Memory B cell (primary cell): ENCODE results near the gene IQUB.
"Not testable (repeated sequence)": the region's sequence is repeated elsewhere in the genome, so short reads cannot be mapped to it uniquely, and the experiment has no call there.

Experiments used
- ATAC-seq: fragments of 150-1000 bp; cut with Tn5 transposase; 2 replicates; pipeline ENCODE4 v1.10.0; 2021; ENCODE audit warnings: low read depth, mild to moderate bottlenecking, moderate library complexity
- DNase-seq, 2 donors: peaks; one replicate each; pipeline ENCODE4 v3.0.0; 2022; ENCODE audit warnings: low spot score in 2 of 2
- H3K27ac Mint-ChIP-seq: one replicate; pipeline ENCODE4 v1.8.0; 2022; ENCODE audit warnings: mild to moderate bottlenecking, moderate library complexity, mixed read lengths
- H3K27me3 Mint-ChIP-seq: one replicate; pipeline ENCODE4 v1.8.0; 2022; ENCODE audit warnings: mixed read lengths
- H3K36me3 Mint-ChIP-seq: one replicate; pipeline ENCODE4 v1.8.0; 2022; ENCODE audit warnings: mild to moderate bottlenecking, mixed read lengths
- H3K4me1 Mint-ChIP-seq: one replicate; pipeline ENCODE4 v1.8.0; 2022; ENCODE audit warnings: mixed read lengths
- H3K4me3 Mint-ChIP-seq: one replicate; pipeline ENCODE4 v1.8.0; 2022; ENCODE audit warnings: mild to moderate bottlenecking, moderate library complexity, mixed read lengths
- H3K9me3 Mint-ChIP-seq: one replicate; pipeline ENCODE4 v1.8.0; 2022; ENCODE audit warnings: mixed read lengths

IQUB gene

GRCh38 chr7:123492485-123492884 is 41.9 kb downstream of the IQUB start:
- Mint-ChIP-seq H3K9me3 (no peaks in the 10 kb centered on the region), H3K27me3 (peaks cover 1% of the 10 kb centered on the region), H3K36me3 (no peaks in the 10 kb centered on the region), H3K27ac (no peak overlapping the region), H3K4me3 (no peak overlapping the region), H3K4me1 (no peaks in the 10 kb centered on the region)
- ATAC-seq (peak; percentile 39), DNase-seq (no peak)

- no peak overlapping the region for H3K4me3 Mint-ChIP-seq
- H3K4me1 Mint-ChIP-seq: no peaks in the 10 kb centered on the region
Observed at GRCh38 chr7:123485721-123486120, 48.7 kb downstream of the IQUB start.

DNA sequence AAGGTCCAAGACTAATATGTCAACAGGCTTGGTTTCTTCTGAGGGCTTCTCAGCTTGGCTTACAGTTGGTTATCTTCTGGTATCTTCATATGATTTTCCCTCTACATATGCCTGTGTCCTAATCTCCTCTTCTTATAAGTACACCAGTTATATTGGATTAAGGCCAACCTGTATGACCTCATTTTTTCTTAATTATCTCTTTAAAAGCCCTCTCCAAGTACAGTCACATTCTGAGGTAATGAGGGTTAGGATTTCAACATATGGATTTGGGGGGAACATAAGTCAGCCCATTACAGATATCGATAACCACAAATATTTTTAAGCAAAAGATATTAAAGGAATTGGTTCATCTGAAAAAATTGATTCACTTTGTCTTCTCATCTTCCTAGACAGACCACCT is 49.2 kb downstream of the IQUB start:
- Mint-ChIP-seq H3K27me3 (peaks cover 6% of the 10 kb centered on the region), H3K27ac (no peak overlapping the region), H3K4me1 (no peaks in the 10 kb centered on the region), H3K9me3 (no peaks in the 10 kb centered on the region), H3K4me3 (no peak overlapping the region), H3K36me3 (no peaks in the 10 kb centered on the region)
- no peak for ATAC-seq
- DNase-seq: no peak

More at GRCh38 chr7:123485721-123486120, 48.7 kb downstream of the IQUB start:
- H3K27ac Mint-ChIP-seq: no peak overlapping the region
- H3K9me3 Mint-ChIP-seq: no peaks in the 10 kb centered on the region
- H3K36me3 Mint-ChIP-seq: no peaks in the 10 kb centered on the region
- ATAC-seq: no peak
- peaks cover 6% of the 10 kb centered on the region for H3K27me3 Mint-ChIP-seq
- DNase-seq: no peak

DNA sequence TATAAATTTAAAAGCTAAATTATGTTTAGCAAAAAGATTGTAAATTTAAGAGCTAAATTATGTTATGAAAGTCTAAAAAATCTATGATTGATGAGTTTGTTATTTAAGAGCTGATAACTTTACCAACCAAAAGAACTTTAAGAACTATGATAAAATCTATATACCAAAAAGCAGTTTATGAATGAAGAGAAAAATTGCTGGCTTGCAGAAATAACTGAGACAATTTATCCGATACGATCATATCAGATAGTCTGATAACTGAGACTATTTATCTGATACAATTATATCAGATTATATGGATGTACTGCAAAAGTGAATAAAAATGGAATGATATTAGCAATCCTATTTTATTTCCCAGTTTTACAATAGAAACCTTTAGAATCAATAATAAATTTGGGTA is 50.2 kb downstream of the IQUB start:
- Mint-ChIP-seq H3K4me1 (no peaks in the 10 kb centered on the region), H3K27ac (no peak overlapping the region), H3K4me3 (no peak overlapping the region), H3K27me3 (peaks cover 6% of the 10 kb centered on the region), H3K36me3 (no peaks in the 10 kb centered on the region), H3K9me3 (no peaks in the 10 kb centered on the region)
- ATAC-seq: no peak
- no peak for DNase-seq

- Mint-ChIP-seq H3K27me3 (peaks cover 7% of the 10 kb centered on the region), H3K9me3 (peaks cover 3% of the 10 kb centered on the region), H3K36me3 (no peaks in the 10 kb centered on the region), H3K27ac (no peak overlapping the region), H3K4me3 (no peak overlapping the region), H3K4me1 (no peaks in the 10 kb centered on the region)
- DNase-seq (no peak), ATAC-seq (no peak)
Observed at GRCh38 chr7:123480107-123480506, 54.3 kb downstream of the IQUB start.

DNA sequence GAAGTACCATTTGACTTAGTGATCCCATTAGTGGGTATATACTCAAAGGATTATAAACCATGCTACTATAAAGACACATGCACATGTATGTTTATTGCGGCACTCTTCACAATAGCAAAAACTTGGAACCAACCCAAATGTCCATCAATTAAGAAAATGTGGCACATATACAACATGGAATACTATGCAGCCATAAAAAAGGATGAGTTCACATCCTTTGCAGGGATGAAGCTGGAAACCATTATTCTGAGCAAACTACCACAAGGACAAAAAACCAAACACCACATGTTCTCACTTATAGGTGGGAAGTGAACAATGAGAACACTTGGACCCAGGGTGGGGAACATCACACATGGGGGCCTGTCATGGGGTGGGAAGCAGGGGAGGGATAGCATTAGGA is 56.3 kb downstream of the IQUB start:
- H3K36me3 Mint-ChIP-seq, DNase-seq, ATAC-seq, H3K27ac Mint-ChIP-seq, H3K9me3 Mint-ChIP-seq, H3K27me3 Mint-ChIP-seq, H3K4me1 Mint-ChIP-seq, H3K4me3 Mint-ChIP-seq: not testable (repeated sequence)

DNA sequence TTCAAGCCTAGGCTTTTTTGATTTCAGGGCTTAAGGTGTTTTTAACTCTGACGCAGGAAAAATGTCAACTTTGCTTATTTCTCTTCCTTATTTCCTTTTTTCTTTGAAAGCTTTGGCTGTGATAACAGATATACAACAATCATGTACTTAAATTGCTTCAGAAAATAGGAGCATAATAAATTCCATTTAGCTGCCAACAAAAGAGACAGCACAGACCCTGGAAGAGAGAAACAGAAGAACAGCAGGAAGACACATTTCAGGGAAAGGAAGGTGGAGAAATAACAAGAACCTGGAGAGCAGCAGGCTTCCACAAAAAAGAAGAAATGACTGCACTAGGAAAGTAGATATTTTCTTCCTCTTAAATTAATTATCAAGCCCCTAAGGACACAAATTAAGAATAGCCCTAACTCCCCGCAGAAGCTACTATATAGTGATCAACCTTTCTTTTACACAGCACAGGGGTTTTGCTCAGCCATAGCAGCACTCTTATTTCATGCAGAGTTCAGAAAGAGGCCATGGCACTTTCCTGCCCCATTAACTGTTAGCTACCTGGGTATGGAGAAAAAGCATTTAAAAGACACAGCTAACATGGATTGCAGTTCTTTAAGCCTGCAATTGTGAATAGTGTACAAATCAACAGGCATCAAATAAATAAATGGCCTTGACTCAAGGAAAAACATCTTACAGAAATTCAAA is 61.5 kb downstream of the IQUB start:
- Mint-ChIP-seq H3K9me3 (peaks cover 3% of the 10 kb centered on the region), H3K27me3 (peaks cover 4% of the 10 kb centered on the region), H3K4me3 (no peak overlapping the region), H3K4me1 (no peaks in the 10 kb centered on the region), H3K27ac (no peak overlapping the region), H3K36me3 (no peaks in the 10 kb centered on the region)
- DNase-seq (no peak), ATAC-seq (no peak)

GRCh38 chr7:123472327-123472726 is 62.1 kb downstream of the IQUB start:
- ATAC-seq: no peak
- no peak overlapping the region for H3K27ac Mint-ChIP-seq

DNA sequence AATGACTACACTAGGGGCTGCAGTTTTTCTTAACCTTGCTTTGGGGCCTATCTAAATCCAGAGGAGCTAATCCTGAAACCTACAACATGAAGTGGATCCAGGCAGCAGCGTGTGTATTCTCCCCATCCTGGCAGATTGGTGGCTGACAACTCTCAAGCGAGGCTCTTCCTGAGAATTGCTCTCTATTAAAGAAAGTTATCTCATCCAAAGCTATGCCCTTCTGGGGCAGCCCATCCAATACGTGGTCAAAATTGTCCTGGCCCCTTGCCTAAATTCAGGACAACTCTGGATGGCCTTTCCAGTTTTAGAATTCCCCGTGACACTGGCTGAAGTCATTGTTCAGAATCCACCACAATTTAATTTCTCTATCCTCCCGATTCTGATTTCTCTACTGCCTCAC is 66.1 kb downstream of the IQUB start:
- no peak for DNase-seq
- H3K9me3 Mint-ChIP-seq: no peaks in the 10 kb centered on the region
- H3K27ac Mint-ChIP-seq: no peak overlapping the region
- no peaks in the 10 kb centered on the region for H3K36me3 Mint-ChIP-seq
- ATAC-seq: no peak
- H3K27me3 Mint-ChIP-seq: peaks cover 2% of the 10 kb centered on the region
- no peak overlapping the region for H3K4me3 Mint-ChIP-seq
- no peaks in the 10 kb centered on the region for H3K4me1 Mint-ChIP-seq

More at GRCh38 chr7:123472327-123472726, 62.1 kb downstream of the IQUB start:
- peaks cover 4% of the 10 kb centered on the region for H3K27me3 Mint-ChIP-seq
- no peaks in the 10 kb centered on the region for H3K4me1 Mint-ChIP-seq
- no peaks in the 10 kb centered on the region for H3K36me3 Mint-ChIP-seq
- no peak overlapping the region for H3K4me3 Mint-ChIP-seq
- H3K9me3 Mint-ChIP-seq: peaks cover 3% of the 10 kb centered on the region
- no peak for DNase-seq

DNA sequence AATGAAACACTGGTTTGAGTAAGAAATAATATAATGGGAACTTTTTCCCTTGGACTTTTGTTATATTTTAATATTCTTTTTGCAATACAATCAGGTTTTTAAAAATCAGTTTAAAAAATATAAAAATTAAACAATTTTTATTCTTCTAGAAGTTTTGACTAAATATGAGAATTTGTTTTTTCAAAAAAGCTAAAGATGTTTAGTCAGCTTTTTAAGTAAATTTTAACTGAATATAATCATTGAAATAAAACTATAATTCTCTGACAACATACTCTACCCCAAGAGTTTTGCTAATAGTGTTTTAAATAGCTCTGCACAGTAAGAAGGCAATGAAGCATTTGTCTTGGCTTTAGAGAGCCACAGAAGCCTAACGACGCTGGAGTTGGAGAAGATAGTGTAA is 70.5 kb downstream of the IQUB start:
- no peak overlapping the region for H3K27ac Mint-ChIP-seq
- H3K4me3 Mint-ChIP-seq: no peak overlapping the region
- H3K36me3 Mint-ChIP-seq: no peaks in the 10 kb centered on the region
- H3K27me3 Mint-ChIP-seq: peaks cover 2% of the 10 kb centered on the region
- H3K9me3 Mint-ChIP-seq: no peaks in the 10 kb centered on the region
- ATAC-seq: no peak
- no peak for DNase-seq
- H3K4me1 Mint-ChIP-seq: no peaks in the 10 kb centered on the region

GRCh38 chr7:123460616-123461015 is 73.8 kb downstream of the IQUB start:
- Mint-ChIP-seq H3K9me3 (no peaks in the 10 kb centered on the region), H3K27ac (no peak overlapping the region), H3K36me3 (no peaks in the 10 kb centered on the region), H3K4me1 (no peaks in the 10 kb centered on the region), H3K4me3 (no peak overlapping the region), H3K27me3 (no peaks in the 10 kb centered on the region)
- DNase-seq: no peak
- ATAC-seq: no peak

- H3K9me3 Mint-ChIP-seq: peaks cover 4% of the 10 kb centered on the region
- H3K4me3 Mint-ChIP-seq: no peak overlapping the region
- H3K4me1 Mint-ChIP-seq: no peaks in the 10 kb centered on the region
- DNase-seq (no peak), ATAC-seq (no peak)
- no peaks in the 10 kb centered on the region for H3K36me3 Mint-ChIP-seq
- no peaks in the 10 kb centered on the region for H3K27me3 Mint-ChIP-seq
- no peak overlapping the region for H3K27ac Mint-ChIP-seq
Observed at GRCh38 chr7:123455965-123456470, 78.4 kb downstream of the IQUB start.

- Mint-ChIP-seq H3K36me3 (no peaks in the 10 kb centered on the region), H3K9me3 (no peaks in the 10 kb centered on the region), H3K27me3 (no peaks in the 10 kb centered on the region), H3K4me3 (no peak overlapping the region), H3K4me1 (no peaks in the 10 kb centered on the region), H3K27ac (no peak overlapping the region)
- DNase-seq: no peak
- ATAC-seq: no peak
Observed at GRCh38 chr7:123440101-123440548, 94.3 kb downstream of the IQUB start.

DNA sequence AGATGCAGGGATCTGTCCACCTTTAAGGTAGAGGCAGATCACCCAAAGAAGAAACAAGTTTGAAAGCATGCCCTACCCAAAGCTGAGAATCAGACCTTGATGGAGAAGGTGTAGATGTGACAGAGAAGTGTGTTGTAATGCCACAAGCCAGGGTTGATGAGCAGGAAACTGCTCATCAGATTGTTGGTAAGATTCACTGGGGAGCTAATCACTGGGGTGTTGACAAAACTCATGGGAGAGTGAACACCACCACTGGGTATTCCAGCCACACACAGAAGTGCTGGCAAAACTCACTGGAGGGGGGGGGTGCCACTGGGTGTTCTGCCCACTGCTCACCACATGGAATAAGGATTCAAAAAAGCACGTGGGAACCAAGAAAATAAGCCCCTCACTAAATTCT is 95.2 kb downstream of the IQUB start:
- DNase-seq: no peak
- no peak for ATAC-seq
- Mint-ChIP-seq H3K36me3 (no peaks in the 10 kb centered on the region), H3K9me3 (no peaks in the 10 kb centered on the region), H3K4me3 (no peak overlapping the region), H3K4me1 (no peaks in the 10 kb centered on the region), H3K27ac (no peak overlapping the region), H3K27me3 (no peaks in the 10 kb centered on the region)

DNA sequence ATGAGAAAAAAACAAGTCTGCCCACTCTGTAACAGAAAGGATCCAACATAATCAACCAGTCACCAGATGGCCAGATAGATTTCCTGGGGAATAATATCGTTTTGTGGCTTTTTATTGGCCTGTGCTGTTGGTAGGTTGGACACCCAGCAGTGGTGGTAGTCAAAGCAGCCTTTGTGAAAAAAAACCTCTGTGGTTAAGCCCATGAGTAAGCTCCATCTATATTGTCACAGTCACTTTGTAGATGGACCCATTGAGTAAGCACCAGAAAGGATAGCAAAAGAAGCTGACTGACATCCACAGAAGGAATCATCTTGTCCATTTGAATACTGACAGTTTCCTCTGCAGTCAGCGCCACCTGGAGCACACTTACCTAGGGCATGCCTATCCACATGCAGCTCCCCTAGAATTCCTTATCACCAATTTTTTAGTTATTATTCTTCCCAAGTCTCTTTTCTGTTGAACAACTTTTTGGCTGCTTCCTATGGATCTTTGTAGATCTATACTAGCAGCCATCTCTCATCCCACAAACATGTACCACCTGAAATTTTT is 96.9 kb downstream of the IQUB start:
- Mint-ChIP-seq H3K36me3 (no peaks in the 10 kb centered on the region), H3K27me3 (no peaks in the 10 kb centered on the region), H3K27ac (no peak overlapping the region), H3K4me3 (no peak overlapping the region), H3K4me1 (no peaks in the 10 kb centered on the region), H3K9me3 (peaks cover 2% of the 10 kb centered on the region)
- ATAC-seq (no peak), DNase-seq (no peak)
